Heart left ventricle (tissue), 13 donors: ENCODE measurements around the gene DHCR24.

Experiments
- CTCF ChIP-seq, 12 donors: fragments of 200-600 bp; sonication (generic) in 4 of 12; IDR thresholded peaks; one replicate each; pipeline versions ENCODE4 v1.5.0 to v1.8.0; 2018 to 2022; ENCODE audit warnings: antibody characterized with exemption in 12 of 12, mild to moderate bottlenecking in 5 of 12
- POLR2A ChIP-seq, 2 donors: fragments of 450-650 bp; IDR thresholded peaks; one replicate each; pipeline ENCODE4 v1.6.1; 2017; ENCODE audit warnings: antibody characterized with exemption in 2 of 2, mild to moderate bottlenecking in 2 of 2, moderate library complexity in 2 of 2
- donor health status: ischemic (EF 13 %, LVEDD 7.1; RV severe dilation, severe dysfunction).
- donor health status: DM: no; HTN: yes; CAD: no.
- donor health status: DM: no; HTN: no; CAD: no.
- donor health status: ischemic (EF 25% LVEDD 6.9; RV normal size, moderate dysfunction).
- donor health status: ischemic (EF 25% LVEDD 5.7; RV mildly dilated, moderate dysfunction).
- donor health status: ischemic (EF 35%, LVEDD 5.7; RV mildly dilated, moderate dysfunction).
- donor health status: nonischemic (EF 11% LVEDD 7.7; RV severe dilation, severe dysfunction).
- donor health status: DM: yes; HTN: yes; CAD: no.
- donor health status: PGD.
- donor health status: ischemic (EF 29% LVEDD 5.4; RV normal size, mild dysfunction).
- donor health status: nonischemic (EF 23%, LVEDD 6.1; RV moderate dilation, normal function).

GRCh38 chr1:54894271-54894670, 7.3 kb upstream of the DHCR24 start:
- TF ChIP-seq CTCF (IDR thresholded peaks at IDR 0.05) (no peak), POLR2A (IDR thresholded peaks at IDR 0.05) (no peak)
